GM19397 (cell line): ENCODE measurements around the gene MSI2.

Experiments
- ATAC-seq: cut with Tn5 transposase; IDR thresholded peaks from one replicate; pipeline ENCODE4 v1.9.1; 2021; ENCODE audit warnings: mild to moderate bottlenecking, moderate library complexity; ENCODE audit not compliant: unreplicated experiment

The MSI2 gene

DNA sequence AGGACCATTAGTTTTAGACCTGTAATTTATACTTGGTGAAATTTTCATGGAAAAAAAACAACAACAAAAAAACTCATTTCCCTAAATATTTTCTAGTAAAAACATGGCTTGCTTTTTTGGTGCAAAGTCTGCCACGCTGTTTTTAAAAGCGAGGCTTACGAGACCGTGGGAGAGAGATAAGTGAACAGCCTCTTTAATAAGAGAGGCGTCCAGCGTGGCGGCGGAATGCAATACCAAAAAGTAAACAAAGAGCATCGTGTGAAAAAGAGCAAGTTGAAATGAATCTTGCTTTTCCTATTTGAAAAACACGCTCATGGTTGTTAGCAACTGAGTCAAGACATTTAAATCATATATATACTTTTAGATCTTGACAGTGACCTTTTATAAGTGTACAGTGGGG, 10.5 kb upstream of the MSI2 start:
- no peak for ATAC-seq

DNA sequence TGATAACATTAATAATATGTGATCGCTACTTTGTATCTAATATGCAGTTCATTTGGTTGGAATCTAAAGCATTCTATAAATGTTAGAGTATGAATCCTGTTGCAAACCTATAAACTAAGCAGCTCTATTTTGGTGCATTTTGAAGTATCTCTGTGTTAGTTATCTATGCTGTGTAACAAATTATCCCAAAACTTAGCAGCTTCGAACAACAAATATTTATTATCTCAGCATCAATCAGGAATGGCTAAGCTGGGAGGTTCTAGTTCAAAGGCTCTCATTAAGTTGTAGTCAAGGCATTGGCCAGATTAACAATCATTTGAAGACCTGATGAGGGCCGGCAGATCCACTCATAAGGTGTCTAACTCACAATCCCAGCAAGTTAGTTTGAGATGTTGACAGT, 10.1 kb upstream of the MSI2 start:
- no peak for ATAC-seq

- no peak for ATAC-seq
These were observed 9.1 kb upstream of the MSI2 start for GRCh38 chr17:57247261-57247660.

- no peak for ATAC-seq
These were observed 8.4 kb upstream of the MSI2 start for GRCh38 chr17:57247913-57248312.

DNA sequence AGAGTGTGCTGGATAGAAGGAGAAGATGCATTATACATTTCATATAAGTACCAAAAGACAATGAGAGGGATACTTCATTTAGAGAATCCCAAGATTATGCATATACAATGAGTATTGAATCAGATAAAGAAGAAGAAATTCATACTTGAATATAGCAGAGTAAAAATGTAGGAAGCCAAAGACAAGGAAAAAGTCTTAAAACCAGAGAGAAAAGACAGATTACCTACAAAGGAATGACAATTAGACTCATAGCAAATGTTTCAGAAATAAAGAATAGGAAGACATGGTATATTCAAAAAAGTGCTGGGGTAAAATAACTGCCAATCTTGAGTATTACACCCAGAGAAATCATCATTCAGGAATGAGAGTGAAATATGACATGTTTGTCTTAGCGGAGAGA, 6.8 kb upstream of the MSI2 start:
- ATAC-seq, result no peak

GRCh38 chr17:57251211-57251787, 5.0 kb upstream of the MSI2 start:
- no peak for ATAC-seq

GRCh38 chr17:57253362-57254065, 2.8 kb upstream of the MSI2 start:
- ATAC-seq, result no peak

- no peak for ATAC-seq
These were observed 1.0 kb upstream of the MSI2 start for GRCh38 chr17:57255182-57255775.

DNA sequence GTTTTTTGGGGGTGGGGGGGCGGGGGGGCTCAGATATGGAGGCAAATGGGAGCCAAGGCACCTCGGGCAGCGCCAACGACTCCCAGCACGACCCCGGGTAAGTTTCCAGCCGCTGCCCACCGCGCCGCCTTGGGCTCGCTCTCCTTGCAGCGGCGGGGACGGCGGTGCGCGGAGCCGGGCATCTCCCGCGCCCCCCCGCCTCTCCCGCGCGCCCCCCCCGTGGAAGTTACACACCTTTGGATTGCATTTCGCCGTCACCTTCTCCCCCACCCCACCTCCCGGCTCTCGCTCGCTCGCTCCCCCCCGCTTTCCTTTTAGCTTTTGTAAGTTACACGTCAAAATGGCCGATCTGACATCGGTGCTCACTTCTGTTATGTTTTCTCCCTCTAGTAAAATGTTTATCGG, 387 bp downstream of the MSI2 start:
- peak; percentile 7 for ATAC-seq

- no peak for ATAC-seq
These were observed 1.0 kb downstream of the MSI2 start for GRCh38 chr17:57257195-57257894.

DNA sequence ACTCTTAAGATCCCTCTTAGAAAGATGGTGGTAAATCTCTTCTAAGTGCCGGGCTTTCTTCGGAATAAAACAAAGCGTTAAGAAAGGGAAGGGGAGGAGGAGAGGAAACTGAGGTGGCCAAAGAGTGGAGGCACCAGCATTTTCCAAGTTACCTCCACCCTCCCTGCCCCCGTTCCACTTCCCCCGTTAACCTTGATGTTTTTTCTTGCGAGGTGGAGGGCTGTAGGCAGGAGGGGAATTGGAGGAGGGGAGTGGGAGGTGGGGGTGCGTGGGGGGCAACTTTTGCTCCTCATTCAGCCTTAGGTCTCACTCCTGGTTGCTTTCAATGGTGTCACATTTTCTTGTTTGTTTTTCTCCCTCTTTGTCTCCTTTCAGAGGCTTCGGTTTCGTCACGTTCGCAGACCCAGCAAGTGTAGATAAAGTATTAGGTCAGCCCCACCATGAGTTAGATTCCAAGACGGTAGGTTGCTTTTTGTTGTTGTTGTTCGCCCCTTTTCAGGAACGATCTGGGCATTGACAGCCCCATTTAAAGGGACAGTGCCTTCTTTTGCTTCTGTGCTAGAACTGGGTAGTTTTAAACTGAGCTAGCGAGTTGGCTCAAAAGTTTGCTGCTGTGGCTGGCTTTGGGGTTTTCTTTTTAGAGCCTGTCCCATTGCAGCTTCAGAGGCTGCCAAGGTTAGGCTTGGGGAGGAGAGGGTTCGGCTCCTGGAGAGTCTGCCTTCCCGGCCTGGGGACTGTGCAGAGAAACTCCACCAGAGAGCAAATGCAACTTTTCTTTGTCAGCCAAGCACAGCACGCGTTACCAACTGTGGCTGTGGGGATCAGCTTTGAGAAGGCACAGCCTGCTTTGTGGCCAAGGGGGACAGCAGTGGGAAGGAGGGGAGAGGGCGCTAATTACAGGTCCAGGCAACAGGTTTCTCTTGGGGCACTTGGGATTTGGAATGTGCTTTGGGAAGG, 1.9 kb downstream of the MSI2 start:
- ATAC-seq, result no peak

- no peak for ATAC-seq
These were observed 3.0 kb downstream of the MSI2 start for GRCh38 chr17:57259306-57259705.

DNA sequence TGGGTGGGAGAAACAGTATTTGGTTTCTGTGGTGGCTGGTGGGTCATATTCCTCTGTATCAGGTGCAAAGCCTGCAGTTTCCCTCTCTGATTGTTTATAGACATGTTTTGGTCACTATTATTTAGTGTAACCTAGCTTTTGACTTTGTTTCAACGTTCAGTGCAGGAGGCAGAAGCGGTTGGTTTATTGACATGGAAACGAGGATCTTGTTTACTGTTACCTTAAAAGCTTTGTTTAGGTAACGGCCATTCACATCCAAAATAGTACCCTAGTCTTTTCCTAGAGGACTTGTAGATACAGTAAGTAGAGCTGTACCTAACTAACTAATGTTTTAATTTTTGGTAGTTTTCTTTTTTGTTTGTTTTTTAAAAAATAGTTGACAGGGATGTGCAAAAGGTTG, 3.5 kb downstream of the MSI2 start:
- no peak for ATAC-seq

DNA sequence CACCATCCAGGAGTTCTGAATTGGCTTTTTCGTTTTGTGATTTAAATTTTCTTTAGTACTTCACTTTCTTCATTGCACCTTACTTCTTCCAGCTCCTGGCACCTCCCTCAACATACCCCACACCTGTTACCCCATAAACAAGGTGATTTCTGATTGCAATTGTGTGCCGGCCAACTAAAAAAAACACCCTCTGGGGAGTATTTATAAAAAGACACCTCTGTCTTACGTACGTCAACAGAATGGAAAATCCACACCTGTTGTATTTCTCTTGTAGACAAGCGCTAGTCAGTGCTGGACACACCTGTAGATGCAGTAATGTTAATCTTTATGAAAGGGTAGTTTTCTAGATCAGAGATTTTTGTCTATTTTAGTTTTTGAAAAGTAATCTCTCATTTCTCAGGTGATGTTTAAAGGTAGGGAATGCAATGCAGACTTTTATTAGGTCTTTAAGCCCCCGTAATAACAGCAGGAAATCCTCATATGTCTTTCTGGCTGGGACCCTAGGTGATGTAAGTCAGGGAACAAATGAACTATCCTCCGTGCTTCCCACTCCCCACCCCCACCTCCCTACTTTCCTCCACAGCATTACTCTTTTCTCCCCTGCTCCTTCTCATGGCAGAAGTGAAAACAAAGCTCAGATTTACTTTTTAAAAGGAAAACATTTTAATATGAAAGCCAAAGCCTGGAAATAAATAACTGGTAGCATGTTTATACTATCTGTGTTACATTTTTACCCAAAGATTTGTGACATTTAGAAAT, 4.2 kb downstream of the MSI2 start:
- ATAC-seq, result no peak

- no peak for ATAC-seq
These were observed 4.8 kb downstream of the MSI2 start for GRCh38 chr17:57261084-57261461.

DNA sequence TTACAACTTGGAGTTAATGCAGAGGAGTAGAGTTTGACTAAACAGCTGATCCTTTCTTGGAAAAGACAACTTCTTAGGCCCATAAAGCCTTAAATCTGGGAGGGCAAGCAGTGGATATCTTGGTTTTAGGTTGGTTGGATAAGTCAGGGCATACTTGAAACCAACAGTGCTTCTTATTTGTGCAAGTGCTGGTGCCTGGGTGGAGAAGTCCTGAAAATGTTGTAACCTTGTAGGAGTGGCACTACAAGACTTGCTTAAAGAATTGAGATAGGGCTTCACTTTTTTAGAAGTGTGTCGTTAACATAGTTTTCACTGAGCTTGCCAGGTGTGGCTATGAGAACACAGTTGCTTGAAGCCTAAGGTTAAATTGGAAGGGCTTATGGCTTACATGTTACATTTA, 6.2 kb downstream of the MSI2 start:
- ATAC-seq, result no peak

DNA sequence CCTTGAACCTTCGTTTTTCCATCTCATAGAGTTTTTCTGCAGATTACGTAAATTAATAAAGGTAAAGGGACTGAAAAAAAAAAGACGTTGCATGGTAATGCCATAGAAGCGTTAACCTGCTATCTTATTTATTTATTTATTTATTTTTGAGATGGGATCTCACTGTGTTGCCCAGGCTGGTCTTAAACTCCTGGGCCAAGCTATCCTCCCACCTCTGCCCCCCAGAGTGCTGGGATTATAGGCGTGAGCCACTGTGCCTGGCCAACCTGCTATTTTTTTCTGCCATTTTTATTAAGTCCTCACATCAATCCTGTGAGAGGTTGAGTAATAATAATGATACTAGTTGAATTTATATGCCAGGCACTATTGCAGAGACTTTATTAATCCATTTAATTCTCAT, 7.9 kb downstream of the MSI2 start:
- ATAC-seq, result no peak

DNA sequence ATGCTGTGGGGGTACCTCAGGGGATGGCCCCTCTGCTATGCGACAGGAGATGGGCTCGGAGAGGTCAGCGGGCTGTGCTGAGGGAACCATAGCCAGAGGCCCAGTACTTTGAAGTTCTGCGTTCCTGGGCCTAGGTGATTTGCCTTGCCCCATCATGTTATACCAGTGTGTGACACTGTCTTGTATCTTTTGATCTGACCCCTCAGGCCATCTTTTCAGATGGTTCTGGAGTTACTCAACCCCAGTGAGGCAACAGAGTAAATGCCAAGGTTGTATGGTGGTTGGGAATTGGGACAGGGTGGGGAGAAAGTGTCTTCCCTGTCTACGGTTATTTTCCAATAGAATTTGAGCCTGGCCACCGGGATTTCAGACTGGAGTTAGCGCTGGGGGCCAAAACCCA, 8.5 kb downstream of the MSI2 start:
- ATAC-seq, result no peak

- no peak for ATAC-seq
These were observed 10.6 kb downstream of the MSI2 start for GRCh38 chr17:57266902-57267311.

- no peak for ATAC-seq
These were observed 11.9 kb downstream of the MSI2 start for GRCh38 chr17:57268181-57268580.
